ENCODE measurements around the gene BAG1. TPM values are rescaled to one million over a fixed set of nuclear protein-coding genes. Genes with fewer than 3 reads are reported as not detected.

Gene BAG1
- total and polyA plus RNA-seq, 2 of the 13 experiments (the other 11 are each of a cell fraction or from before 2014, with no cell fraction given), result 23.1 to 59.5 TPM

- TF ChIP-seq EP300 (IDR thresholded peaks at IDR 0.05; ENCODE audit: low read depth in 2 of 2, low read length in 2 of 2) (no peak), EP300 (CRISPR knock-in tag; IDR thresholded peaks at IDR 0.05; ENCODE audit: borderline replicate concordance) (no peak), MTERF4 (CRISPR knock-in tag; IDR thresholded peaks at IDR 0.05) (no peak), TRAFD1 (CRISPR knock-in tag; IDR thresholded peaks at IDR 0.05; ENCODE audit: borderline replicate concordance) (no peak), ZNF777 (CRISPR knock-in tag; IDR thresholded peaks at IDR 0.05) (no peak), DPF2 (CRISPR knock-in tag; IDR thresholded peaks at IDR 0.05; ENCODE audit: borderline replicate concordance, low read depth) (no peak)
These were observed 7.2 kb downstream of the BAG1 start (continued) for GRCh38 chr9:33257276-33257675.

DNA sequence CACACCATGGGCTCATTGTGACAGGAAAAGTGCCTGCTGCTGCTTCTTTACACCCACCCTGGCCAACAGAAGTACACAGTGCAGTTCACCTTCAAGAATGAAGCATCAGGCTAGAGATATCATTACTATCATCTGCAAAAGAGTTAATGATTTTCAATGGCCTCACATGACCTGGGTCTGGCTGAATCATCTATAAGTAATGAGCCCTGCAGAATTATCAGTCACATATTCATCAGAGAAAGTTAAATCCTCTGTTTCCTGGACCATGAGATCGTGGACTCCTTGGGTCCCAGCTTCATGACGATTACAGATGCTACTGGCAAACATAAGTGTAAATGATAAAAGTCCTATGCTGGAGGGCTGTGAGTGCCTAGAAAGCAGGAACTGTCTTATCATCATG lies 8.3 kb downstream of the BAG1 start:
- no peak overlapping the region for H3K4me2 ChIP-seq (ENCODE audit: low read depth, low read length)
- no peak for FAIRE-seq
- peaks cover 34 to 82% of the 10 kb centered on the region in 2 experiments for H3K36me3 ChIP-seq (replicated peaks in 1 of 2; ENCODE audit: control insufficient read depth in 1 of 2, insufficient read depth in 2 of 2, low read length in 2 of 2)
- POLR2A ChIA-PET, result no interaction called here
- H3K27me3 ChIP-seq (ENCODE audit: control insufficient read depth in 1 of 2, insufficient read depth in 2 of 2, low read length in 2 of 2), result no peaks in the 10 kb centered on the region
- WGBS (ENCODE audit: low lambda C conversion rate), result 100% methylated on average over 2 of the region's 2 CpGs
- H3K9me3 ChIP-seq (ENCODE audit: low read length), result no peaks in the 10 kb centered on the region
- intact Hi-C loops (cut with micrococcal nuclease; ENCODE audit: unreplicated experiment), result no loop called here
- H2AFZ ChIP-seq (ENCODE audit: low read length), result no peak overlapping the region
- no peak overlapping the region for H3K27ac ChIP-seq (ENCODE audit: extremely low read length, insufficient read depth, low read length)
- peaks cover 4% of the 10 kb centered on the region for H3K79me2 ChIP-seq (ENCODE audit: insufficient read depth, low read length)
- H3K4me3 ChIP-seq (replicated peaks in 1 of 3; ENCODE audit: insufficient read depth in 1 of 3, low read depth in 2 of 3, low read length in 3 of 3), result no peak overlapping the region
- DNase-seq (ENCODE audit: low spot score), result no peak
- no TSS peak for BruUV-seq (replicated peaks)
- H3K4me1 ChIP-seq (ENCODE audit: insufficient read depth, low read length), result no peaks in the 10 kb centered on the region
- ATAC-seq, result no peak
- in situ Hi-C loops (cut with HindIII; ENCODE audit: extremely low pct_ligation_motif_present, low pct_unique_long_range_greater_than_20kb), result no loop called here
- no peak overlapping the region for H3K9ac ChIP-seq (ENCODE audit: insufficient read depth, low read depth, low read length)
- CTCF ChIA-PET (ENCODE audit: low intra/inter-chr PET ratio, low total read pairs), result no interaction called here
- no peaks in the 10 kb centered on the region; the same call in 1 of the 2 replicates for H4K20me1 ChIP-seq (ENCODE audit: insufficient read depth, low read length)
- no peak for TF ChIP-seq BCLAF1 (IDR thresholded peaks at IDR 0.05)
- no peak for TF ChIP-seq TFAP4 (IDR thresholded peaks at IDR 0.05; ENCODE audit: borderline replicate concordance, low read depth)
- no peak for TF ChIP-seq TFDP2 (CRISPR knock-in tag; IDR thresholded peaks at IDR 0.05)
- TF ChIP-seq REPIN1 (CRISPR knock-in tag; IDR thresholded peaks at IDR 0.05; ENCODE audit: borderline replicate concordance, low read depth), result no peak
- no peak for TF ChIP-seq ZNF589 (CRISPR knock-in tag; conservative IDR thresholded peaks at IDR 0.05)
- TF ChIP-seq RNF219 (CRISPR knock-in tag; IDR thresholded peaks at IDR 0.05), result no peak

All from HepG2 (cell line).